GM12878 (cell line): ENCODE results near the gene FAN1. TPM values are rescaled to one million over a fixed set of nuclear protein-coding genes. Genes with fewer than 3 reads are reported as not detected.

Source experiments
- ATAC-seq: fragments of 200-7000 bp; cut with Tn5 transposase; 3 replicates; pipeline ENCODE4 v1.9.1; 2020; ENCODE audit warnings: mild to moderate bottlenecking, moderate library complexity
- BruUV-seq: library from RNA; stranded (reverse); fragments of 400-500 nt; replicated peaks from 2 replicates; lab custom pipeline; 2021; lab: Mats Ljungman, UMichigan
- CTCF ChIA-PET: fragments of 300-600 bp; sonication (Branson Sonifier 250); formaldehyde crosslinking; extraction: SDS; loops from one replicate; lab custom pipeline; 2021; ENCODE audit warnings: inconsistent platforms; lab: Yijun Ruan, JAX
- POLR2A ChIA-PET: fragments of 350-600 bp; formaldehyde crosslinking; extraction: SDS; loops from one replicate; lab custom pipeline; 2021; ENCODE audit warnings: inconsistent platforms; lab: Charles Lee
- RAD21 ChIA-PET: fragments of 300-600 bp; sonication (Branson Sonifier 250); formaldehyde crosslinking; loops from one replicate; lab custom pipeline; 2023; ENCODE audit warnings: antibody characterized with exemption; ENCODE audit not compliant: unreplicated experiment; lab: Charles Lee
- SMC1A ChIA-PET: fragments of 300-600 bp; sonication (Branson Sonifier 250); formaldehyde crosslinking; loops from one replicate; lab custom pipeline; 2023; ENCODE audit not compliant: unreplicated experiment, uncharacterized antibody; lab: Charles Lee
- DNase-seq: peaks from one replicate; pipeline ENCODE4 v3.0.0-alpha.2; 2011; ENCODE audit warnings: low read depth, low spot score
- FAIRE-seq: peaks from 3 replicates; lab custom pipeline; 2011; peaks lifted over from hg19 to GRCh38; lab: Jason Lieb, UNC
- H2AFZ ChIP-seq: 2 replicates; pipeline ENCODE4 v1.6.0; 2011; ENCODE audit warnings: low read depth, low read length, control low read depth; ENCODE audit not compliant: control insufficient read depth
- H3K27ac ChIP-seq: 2 replicates; pipeline ENCODE4 v1.5.1; 2011; ENCODE audit warnings: control low read depth; ENCODE audit not compliant: control insufficient read depth, insufficient read depth
- H3K27me3 ChIP-seq, 2 experiments: replicated peaks in 1 of 2; 2 replicates each; pipeline versions ENCODE4 v1.6.0 to v1.6.1; 2011; ENCODE audit warnings: low read length in 1 of 2; ENCODE audit not compliant: control insufficient read depth in 2 of 2, insufficient read depth in 2 of 2
- H3K36me3 ChIP-seq, 2 experiments: 2 replicates each; pipeline ENCODE4 v1.5.1; 2011; ENCODE audit warnings: low read length in 1 of 2; ENCODE audit not compliant: control insufficient read depth in 2 of 2, insufficient read depth in 2 of 2
- H3K4me1 ChIP-seq: 2 replicates; pipeline ENCODE4 v1.6.1; 2011; ENCODE audit warnings: mild to moderate bottlenecking, low read length, moderate library complexity, mixed read lengths; ENCODE audit not compliant: control insufficient read depth, insufficient read depth
- H3K4me2 ChIP-seq: 2 replicates; pipeline ENCODE4 v1.6.0; 2011; ENCODE audit warnings: control low read depth; ENCODE audit not compliant: control insufficient read depth, insufficient read depth
- H3K4me3 ChIP-seq: fragments of 200-600 bp; sonication (generic); 2 replicates; pipeline ENCODE4 v1.5.1; 2016
- H3K79me2 ChIP-seq: 2 replicates; pipeline ENCODE4 v1.6.0; 2011; ENCODE audit warnings: low read length; ENCODE audit not compliant: control insufficient read depth, insufficient read depth
- H3K9ac ChIP-seq: 2 replicates; pipeline ENCODE4 v1.8.0; 2011; ENCODE audit warnings: low read length, control low read depth, mixed read lengths; ENCODE audit not compliant: control insufficient read depth, insufficient read depth
- H3K9me3 ChIP-seq: replicated peaks from 3 replicates; pipeline ENCODE4 v1.5.1; 2011; ENCODE audit warnings: mild to moderate bottlenecking, low read length; ENCODE audit not compliant: control insufficient read depth, insufficient read depth
- H4K20me1 ChIP-seq: 2 replicates; pipeline ENCODE4 v1.6.0; 2011; ENCODE audit not compliant: control insufficient read depth, insufficient read depth
- EED ChIP-seq: sonication (generic); IDR thresholded peaks from 2 replicates; pipeline ENCODE4 v1.6.1; 2016; ENCODE audit warnings: antibody characterized with exemption, low read depth
- ESRRA ChIP-seq: IDR thresholded peaks from 2 replicates; pipeline ENCODE4 v1.6.1; 2012; ENCODE audit warnings: mild to moderate bottlenecking, low read length, improper control_type of control experiment
- MXI1 ChIP-seq: fragments of 150-350 bp; IDR thresholded peaks from 2 replicates; pipeline ENCODE4 v1.6.1; 2011; ENCODE audit warnings: low read depth, mild to moderate bottlenecking, inconsistent platforms, low read length, improper control_type of control experiment
- NR2C2 ChIP-seq: IDR thresholded peaks from 2 replicates; pipeline ENCODE4 v1.6.1; 2011; ENCODE audit warnings: borderline replicate concordance, low read depth; ENCODE audit not compliant: control insufficient read depth, insufficient read length
- NR2F1 ChIP-seq: fragments of 450-650 bp; conservative IDR thresholded peaks from 2 replicates; pipeline ENCODE4 v1.6.1; 2017; ENCODE audit warnings: mild to moderate bottlenecking
- RUNX3 ChIP-seq: IDR thresholded peaks from 2 replicates; pipeline ENCODE4 v1.6.1; 2012; ENCODE audit warnings: low read length, inconsistent platforms
- SMAD1 ChIP-seq: fragments of 450-650 bp; IDR thresholded peaks from 2 replicates; pipeline ENCODE4 v1.6.1; 2018; ENCODE audit warnings: mild to moderate bottlenecking, low read depth; ENCODE audit not compliant: partially characterized antibody
- SMC3 ChIP-seq: IDR thresholded peaks from 2 replicates; pipeline ENCODE4 v1.6.1; 2011; ENCODE audit warnings: low read length, improper control_type of control experiment, borderline replicate concordance
- SPI1 ChIP-seq: IDR thresholded peaks from 2 replicates; pipeline ENCODE4 v1.6.1; 2011; ENCODE audit warnings: low read depth, mild to moderate bottlenecking, low read length, moderate library complexity, borderline replicate concordance; ENCODE audit not compliant: insufficient read depth
- WGBS: methylation state at CpG from one replicate; pipeline ENCODE4 v1.1.6; 2016; ENCODE audit warnings: low lambda C conversion rate; ENCODE audit not compliant: insufficient replicate concordance, insufficient coverage; ENCODE audit errors: missing lambda C conversion rate; 5-methylcytosine and 5-hydroxymethylcytosine counted together
- in situ Hi-C: fragments of 300-500 bp; cut with MboI; formaldehyde crosslinking; loops from 9 replicates; pipeline ENCODE4 v1.14.3; 2018; ENCODE audit warnings: mixed read lengths
- intact Hi-C: fragments of 100-400 bp; cut with micrococcal nuclease; formaldehyde crosslinking; loops from one replicate; pipeline ENCODE4 v1.14.2; 2022; ENCODE audit not compliant: unreplicated experiment
- polyA plus RNA-seq, 11 experiments: library from polyadenylated mRNA; depleted of rRNA in 4 of 11; unstranded in 6 of 11; stranded (reverse) in 5 of 11; fragments of >200 nt; fragmentation: Nextera tagmentation in 4 of 11; fragmentation: Illumina TruSeq in 1 of 11; extraction: Ambion mirVana in 4 of 11; extraction: Trizol in 1 of 11; gene quantifications; 1 replicate in 1 of 11; 2 replicates in 10 of 11; pipeline versions ENCODE4 v1.2.1 to v1.2.3, GENCODE V29; 2011 to 2016; ENCODE audit warnings: inconsistent platforms in 2 of 11, missing spikeins in 2 of 11, low read depth in 1 of 11
- total RNA-seq, 4 experiments: library from RNA; depleted of rRNA in 3 of 4; stranded (reverse); fragments of >200 nt in 3 of 4; fragmentation: Illumina TruSeq in 1 of 4; extraction: Trizol in 1 of 4; gene quantifications; 2 replicates each; pipeline versions ENCODE4 v1.2.1 to v1.2.3, GENCODE V29; 2013 to 2021
- TF ChIP-seq, protein P1 (sequence below): IDR thresholded peaks from 2 replicates; pipeline ENCODE4 v1.6.1; 2011; ENCODE audit warnings: mild to moderate bottlenecking, low read depth, low read length, moderate library complexity; ENCODE audit not compliant: insufficient replicate concordance
- TF ChIP-seq, protein P2 (sequence below): fragments of 450-650 bp; IDR thresholded peaks from 2 replicates; pipeline ENCODE4 v1.6.1; 2016; ENCODE audit warnings: mild to moderate bottlenecking
- TF ChIP-seq, protein P3 (sequence below): fragments of 450-650 bp; IDR thresholded peaks from 2 replicates; pipeline ENCODE4 v1.6.1; 2016; ENCODE audit warnings: mild to moderate bottlenecking

Gene FAN1
- total and polyA plus RNA-seq, 10 of the 15 experiments (the other 5 are each of a cell fraction or from before 2014, with no cell fraction given): 0.55 to 18.6 (median 12.6) TPM

DNA sequence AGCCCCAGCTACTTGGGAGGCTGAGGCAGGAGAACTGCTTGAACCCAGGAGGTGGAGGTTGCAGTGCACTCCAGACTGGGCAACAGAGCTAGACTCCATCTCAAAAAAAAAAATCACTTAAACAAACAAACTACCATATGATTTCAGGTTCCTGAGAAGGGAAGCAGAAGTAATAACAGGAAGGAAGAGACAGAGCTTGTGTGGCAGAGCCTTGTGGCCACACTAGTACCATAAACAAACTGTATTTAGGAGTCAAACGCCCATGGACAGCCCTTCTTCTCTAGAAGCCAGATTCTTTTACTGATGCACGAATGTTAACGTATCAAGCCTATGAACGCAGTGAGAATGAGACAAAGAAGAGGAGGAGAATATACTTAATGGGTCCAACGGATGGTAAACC lies 75.7 kb downstream of the FAN1 start:
- in situ Hi-C loops (no loop called here), intact Hi-C loops (no loop called here)
- H3K27ac ChIP-seq: no peak overlapping the region
- no peaks in the 10 kb centered on the region for H3K27me3 ChIP-seq
- no peak overlapping the region for H2AFZ ChIP-seq
- BruUV-seq: no TSS peak
- ATAC-seq (no peak), FAIRE-seq (no peak), DNase-seq (no peak)
- H3K4me2 ChIP-seq: no peak overlapping the region
- H3K9me3 ChIP-seq: no peaks in the 10 kb centered on the region
- no peak overlapping the region for H3K4me3 ChIP-seq
- TF ChIP-seq ESRRA (no peak), SPI1 (no peak), EED (no peak), SMC3 (no peak), MXI1 (no peak), NR2C2 (no peak), RUNX3 (no peak), SMAD1 (no peak), NR2F1 (no peak)
- TF ChIP-seq, protein P1, sequence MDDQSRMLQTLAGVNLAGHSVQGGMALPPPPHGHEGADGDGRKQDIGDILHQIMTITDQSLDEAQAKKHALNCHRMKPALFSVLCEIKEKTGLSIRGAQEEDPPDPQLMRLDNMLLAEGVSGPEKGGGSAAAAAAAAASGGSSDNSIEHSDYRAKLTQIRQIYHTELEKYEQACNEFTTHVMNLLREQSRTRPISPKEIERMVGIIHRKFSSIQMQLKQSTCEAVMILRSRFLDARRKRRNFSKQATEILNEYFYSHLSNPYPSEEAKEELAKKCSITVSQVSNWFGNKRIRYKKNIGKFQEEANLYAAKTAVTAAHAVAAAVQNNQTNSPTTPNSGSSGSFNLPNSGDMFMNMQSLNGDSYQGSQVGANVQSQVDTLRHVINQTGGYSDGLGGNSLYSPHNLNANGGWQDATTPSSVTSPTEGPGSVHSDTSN: no peak
- TF ChIP-seq, protein P2, sequence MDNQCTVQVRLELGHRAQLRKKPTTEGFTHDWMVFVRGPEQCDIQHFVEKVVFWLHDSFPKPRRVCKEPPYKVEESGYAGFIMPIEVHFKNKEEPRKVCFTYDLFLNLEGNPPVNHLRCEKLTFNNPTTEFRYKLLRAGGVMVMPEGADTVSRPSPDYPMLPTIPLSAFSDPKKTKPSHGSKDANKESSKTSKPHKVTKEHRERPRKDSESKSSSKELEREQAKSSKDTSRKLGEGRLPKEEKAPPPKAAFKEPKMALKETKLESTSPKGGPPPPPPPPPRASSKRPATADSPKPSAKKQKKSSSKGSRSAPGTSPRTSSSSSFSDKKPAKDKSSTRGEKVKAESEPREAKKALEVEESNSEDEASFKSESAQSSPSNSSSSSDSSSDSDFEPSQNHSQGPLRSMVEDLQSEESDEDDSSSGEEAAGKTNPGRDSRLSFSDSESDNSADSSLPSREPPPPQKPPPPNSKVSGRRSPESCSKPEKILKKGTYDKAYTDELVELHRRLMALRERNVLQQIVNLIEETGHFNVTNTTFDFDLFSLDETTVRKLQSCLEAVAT: no peak
- TF ChIP-seq, protein P3, sequence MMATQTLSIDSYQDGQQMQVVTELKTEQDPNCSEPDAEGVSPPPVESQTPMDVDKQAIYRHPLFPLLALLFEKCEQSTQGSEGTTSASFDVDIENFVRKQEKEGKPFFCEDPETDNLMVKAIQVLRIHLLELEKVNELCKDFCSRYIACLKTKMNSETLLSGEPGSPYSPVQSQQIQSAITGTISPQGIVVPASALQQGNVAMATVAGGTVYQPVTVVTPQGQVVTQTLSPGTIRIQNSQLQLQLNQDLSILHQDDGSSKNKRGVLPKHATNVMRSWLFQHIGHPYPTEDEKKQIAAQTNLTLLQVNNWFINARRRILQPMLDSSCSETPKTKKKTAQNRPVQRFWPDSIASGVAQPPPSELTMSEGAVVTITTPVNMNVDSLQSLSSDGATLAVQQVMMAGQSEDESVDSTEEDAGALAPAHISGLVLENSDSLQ: no peak
- no peaks in the 10 kb centered on the region for H4K20me1 ChIP-seq
- SMC1A ChIA-PET: interaction anchor here (1.0 to 1.6 kb wide), 2 partner anchors 18 to 22 kb away, joined by 3 to 4 read pairs; no protein-coding TSS in a partner anchor
- H3K36me3 ChIP-seq: no peaks in the 10 kb centered on the region; a peak in 1 of 4 replicates
- H3K79me2 ChIP-seq: no peaks in the 10 kb centered on the region
- 82% methylated on average over 5 of the region's 5 CpGs for WGBS
- H3K4me1 ChIP-seq: no peaks in the 10 kb centered on the region
- no peak overlapping the region for H3K9ac ChIP-seq
- POLR2A ChIA-PET: interaction anchor here (0.7 kb wide), 1 partner anchor 381 kb away, joined by 3 read pairs; no protein-coding TSS in a partner anchor
- RAD21 ChIA-PET: no interaction called here
- CTCF ChIA-PET: no interaction called here
